CD14-positive monocyte (primary cell): ENCODE measurements around the gene C10orf105. TPM values are rescaled to one million over a fixed set of nuclear protein-coding genes. Genes with fewer than 3 reads are reported as not detected.

Experiments
- DNase-seq, 3 donors: peaks; one replicate each; pipeline ENCODE4 v3.0.0-alpha.2; 2011 to 2022
- H2AFZ ChIP-seq: 2 replicates; pipeline ENCODE4 v1.6.0; 2012; ENCODE audit warnings: mild to moderate bottlenecking, low read depth, low read length, inconsistent platforms; ENCODE audit not compliant: insufficient read depth, poor library complexity, severe bottlenecking
- H3K27ac ChIP-seq, 2 donors: 1 replicate in 1 of 2; 2 replicates in 1 of 2; pipeline ENCODE4 v1.5.1; 2012 to 2013; ENCODE audit warnings: low read length in 2 of 2, control low read depth in 1 of 2, inconsistent platforms in 1 of 2, low read depth in 1 of 2, mild to moderate bottlenecking in 1 of 2
- H3K27me3 ChIP-seq, 2 donors: one replicate each; pipeline versions ENCODE4 v1.6.0 to v1.6.1; 2011 to 2013; ENCODE audit warnings: low read length in 2 of 2; ENCODE audit not compliant: control insufficient read depth in 2 of 2, insufficient read depth in 2 of 2
- H3K36me3 ChIP-seq, 2 donors: replicated peaks in 1 of 2; 1 replicate in 1 of 2; 2 replicates in 1 of 2; pipeline versions ENCODE4 v1.5.1 to v1.6.1; 2012 to 2013; ENCODE audit warnings: low read length in 2 of 2, control low read depth in 1 of 2, inconsistent platforms in 1 of 2, mild to moderate bottlenecking in 1 of 2; ENCODE audit not compliant: insufficient read depth in 2 of 2, control insufficient read depth in 1 of 2
- H3K4me1 ChIP-seq, 2 donors: 1 replicate in 1 of 2; 2 replicates in 1 of 2; pipeline versions ENCODE4 v1.5.1 to v1.6.1; 2012 to 2013; ENCODE audit warnings: low read length in 2 of 2, control low read depth in 1 of 2, inconsistent platforms in 1 of 2, mild to moderate bottlenecking in 1 of 2, moderate library complexity in 1 of 2; ENCODE audit not compliant: insufficient read depth in 2 of 2, control insufficient read depth in 1 of 2
- H3K4me2 ChIP-seq: replicated peaks from 2 replicates; pipeline ENCODE3; 2012; ENCODE audit warnings: low read length, moderate library complexity, mild to moderate bottlenecking; ENCODE audit not compliant: poor library complexity, severe bottlenecking; ENCODE audit errors: extremely low read depth
- H3K4me3 ChIP-seq, 3 experiments: fragments of 200-600 bp in 1 of 3; sonication (generic) in 1 of 3; replicated peaks in 1 of 3; 1 replicate in 2 of 3; 2 replicates in 1 of 3; pipeline ENCODE4 v1.5.1; 2011 to 2013; ENCODE audit warnings: low read length in 3 of 3, mild to moderate bottlenecking in 3 of 3, control low read depth in 2 of 3, low read depth in 2 of 3, inconsistent platforms in 1 of 3, moderate library complexity in 1 of 3
- H3K79me2 ChIP-seq: 2 replicates; pipeline ENCODE4 v1.6.0; 2012; ENCODE audit warnings: mild to moderate bottlenecking, control low read depth, inconsistent platforms, low read length, moderate library complexity; ENCODE audit not compliant: insufficient read depth
- H3K9ac ChIP-seq: 2 replicates; pipeline ENCODE4 v1.6.0; 2017; ENCODE audit warnings: low read length, mild to moderate bottlenecking; ENCODE audit not compliant: insufficient read depth, poor library complexity, severe bottlenecking
- H3K9me3 ChIP-seq, 2 donors: replicated peaks in 1 of 2; 1 replicate in 1 of 2; 2 replicates in 1 of 2; pipeline versions ENCODE4 v1.5.1 to v1.6.1; 2012 to 2013; ENCODE audit warnings: low read length in 2 of 2, control low read depth in 1 of 2; ENCODE audit not compliant: control insufficient read depth in 1 of 2, insufficient read depth in 1 of 2
- H4K20me1 ChIP-seq: 2 replicates; pipeline ENCODE4 v1.6.0; 2012; ENCODE audit warnings: mild to moderate bottlenecking, low read length, control low read depth, moderate library complexity; ENCODE audit not compliant: insufficient read depth
- H3K27ac Mint-ChIP-seq, 7 donors: one replicate each; pipeline ENCODE4 v1.8.0; 2020; ENCODE audit warnings: mild to moderate bottlenecking in 7 of 7, mixed read lengths in 7 of 7, moderate library complexity in 6 of 7, inconsistent platforms in 2 of 7
- H3K27me3 Mint-ChIP-seq, 3 donors: one replicate each; pipeline ENCODE4 v1.8.0; 2021 to 2022; ENCODE audit warnings: low read depth in 3 of 3, mild to moderate bottlenecking in 3 of 3, mixed read lengths in 3 of 3, moderate library complexity in 3 of 3, inconsistent platforms in 1 of 3
- H3K36me3 Mint-ChIP-seq, 2 donors: one replicate each; pipeline ENCODE4 v1.8.0; 2020; ENCODE audit warnings: mixed read lengths in 2 of 2, inconsistent platforms in 1 of 2, mild to moderate bottlenecking in 1 of 2
- H3K4me1 Mint-ChIP-seq: one replicate; pipeline ENCODE4 v1.8.0; 2020; ENCODE audit warnings: mild to moderate bottlenecking, mixed read lengths
- H3K4me3 Mint-ChIP-seq, 2 donors: one replicate each; pipeline ENCODE4 v1.8.0; 2020; ENCODE audit warnings: mild to moderate bottlenecking in 2 of 2, mixed read lengths in 2 of 2, moderate library complexity in 1 of 2
- H3K9me3 Mint-ChIP-seq, 7 donors: one replicate each; pipeline ENCODE4 v1.8.0; 2020 to 2022; ENCODE audit warnings: mixed read lengths in 7 of 7, mild to moderate bottlenecking in 6 of 7, moderate library complexity in 6 of 7, inconsistent platforms in 2 of 7
- WGBS: methylation state at CpG from one replicate; pipeline ENCODE4 v1.1.5; 2013; ENCODE audit warnings: missing lambda C conversion rate; ENCODE audit not compliant: insufficient coverage; 5-methylcytosine and 5-hydroxymethylcytosine counted together
- intact Hi-C, 2 donors: fragments of 100-400 bp; cut with micrococcal nuclease; formaldehyde crosslinking; loops; one replicate each; pipeline versions ENCODE4 v1.15.0 to v1.15.1; 2023
- polyA plus RNA-seq, 3 donors: library from polyadenylated mRNA; depleted of rRNA in 1 of 3; unstranded in 2 of 3; stranded (reverse) in 1 of 3; fragments of 300-500 nt in 2 of 3; fragments of >200 nt in 1 of 3; fragmentation: Illumina TruSeq in 2 of 3; gene quantifications; 1 replicate in 2 of 3; 2 replicates in 1 of 3; pipeline ENCODE4 v1.2.3, GENCODE V29; 2012 to 2021
- TF ChIP-seq, protein P1 (sequence below): fragments of 200-600 bp; IDR thresholded peaks from one replicate; pipeline ENCODE4 v1.8.0; 2022; ENCODE audit warnings: antibody characterized with exemption, mild to moderate bottlenecking

C10orf105 gene
- polyA plus RNA-seq, 3 donors = 0.18 to 2.4 (median 0.48) TPM

DNA sequence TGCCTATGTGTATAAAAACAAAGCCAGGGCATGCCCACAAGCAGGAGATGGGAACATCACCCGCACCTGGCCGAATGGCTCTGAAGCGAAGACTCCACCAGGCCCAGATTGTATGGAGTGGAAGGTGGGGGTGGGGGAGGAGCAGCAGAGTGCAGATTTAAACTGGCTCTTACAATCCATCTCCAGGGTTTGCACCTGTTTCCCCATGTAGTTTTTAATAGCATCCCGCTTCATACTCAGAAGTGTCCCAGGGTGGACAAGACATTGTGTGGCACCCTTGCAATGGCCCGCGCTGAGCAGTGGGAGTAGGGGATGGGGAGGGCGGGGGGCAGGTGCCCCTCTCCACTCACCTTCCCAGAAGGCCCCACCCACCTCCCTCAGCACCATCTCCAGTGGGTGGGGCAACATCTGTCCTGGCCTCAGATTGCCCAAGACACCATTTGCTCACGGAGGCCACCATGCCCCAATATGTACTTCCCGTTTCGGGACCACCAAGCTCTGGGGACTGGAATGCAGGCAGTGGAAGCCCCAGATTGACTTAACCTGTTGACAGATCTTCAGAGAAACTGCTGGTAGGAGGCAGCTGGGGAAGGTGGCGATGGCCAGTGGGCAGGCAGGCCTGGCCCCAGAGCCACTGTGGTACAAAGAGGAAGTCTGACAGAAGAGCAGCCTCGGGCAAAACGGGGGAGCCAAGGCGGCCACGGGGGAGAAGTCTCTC lies 30.7 kb upstream of the C10orf105 start:
- peak overlapping the region; percentile 59 to 71 for H3K4me3 Mint-ChIP-seq
- peaks cover 0 to 2% (median 0%) of the 10 kb centered on the region in 7 donors for H3K9me3 Mint-ChIP-seq
- DNase-seq = peak; percentile 68 to 81 (median 78)
- TF ChIP-seq, protein P1, sequence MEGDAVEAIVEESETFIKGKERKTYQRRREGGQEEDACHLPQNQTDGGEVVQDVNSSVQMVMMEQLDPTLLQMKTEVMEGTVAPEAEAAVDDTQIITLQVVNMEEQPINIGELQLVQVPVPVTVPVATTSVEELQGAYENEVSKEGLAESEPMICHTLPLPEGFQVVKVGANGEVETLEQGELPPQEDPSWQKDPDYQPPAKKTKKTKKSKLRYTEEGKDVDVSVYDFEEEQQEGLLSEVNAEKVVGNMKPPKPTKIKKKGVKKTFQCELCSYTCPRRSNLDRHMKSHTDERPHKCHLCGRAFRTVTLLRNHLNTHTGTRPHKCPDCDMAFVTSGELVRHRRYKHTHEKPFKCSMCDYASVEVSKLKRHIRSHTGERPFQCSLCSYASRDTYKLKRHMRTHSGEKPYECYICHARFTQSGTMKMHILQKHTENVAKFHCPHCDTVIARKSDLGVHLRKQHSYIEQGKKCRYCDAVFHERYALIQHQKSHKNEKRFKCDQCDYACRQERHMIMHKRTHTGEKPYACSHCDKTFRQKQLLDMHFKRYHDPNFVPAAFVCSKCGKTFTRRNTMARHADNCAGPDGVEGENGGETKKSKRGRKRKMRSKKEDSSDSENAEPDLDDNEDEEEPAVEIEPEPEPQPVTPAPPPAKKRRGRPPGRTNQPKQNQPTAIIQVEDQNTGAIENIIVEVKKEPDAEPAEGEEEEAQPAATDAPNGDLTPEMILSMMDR = no peak
- Histone ChIP-seq H3K4me1 (peaks cover 100% of the 10 kb centered on the region in 2 donors), H3K4me3 (peak overlapping the region in 1 of 3 experiments; percentile 64), H3K4me2 (peak overlapping the region; percentile 58), H3K79me2 (peaks cover 47% of the 10 kb centered on the region), H3K27me3 (no peaks in the 10 kb centered on the region), H3K36me3 (peaks cover 57 to 58% of the 10 kb centered on the region in 2 donors), H3K9ac (no peak overlapping the region), H4K20me1 (peaks cover 69% of the 10 kb centered on the region), H3K9me3 (no peaks in the 10 kb centered on the region), H3K27ac (peak overlapping the region; percentile 82 to 83), H2AFZ (no peak overlapping the region)
- peaks cover 68 to 83% of the 10 kb centered on the region in 2 donors for H3K36me3 Mint-ChIP-seq
- 25% methylated on average over 11 of the region's 15 CpGs for WGBS
- intact Hi-C loops = loop anchor here in 1 of 2 donors (2.0 to 5.0 kb wide), 2 partner anchors 23 to 137 kb away; partner anchors contain the start of gene VSIR
- H3K27ac Mint-ChIP-seq = peak overlapping the region; percentile 91 to 96 (median 95)
- peaks cover 0 to 2% (median 0%) of the 10 kb centered on the region in 3 donors for H3K27me3 Mint-ChIP-seq
- H3K4me1 Mint-ChIP-seq = peaks cover 98% of the 10 kb centered on the region

DNA sequence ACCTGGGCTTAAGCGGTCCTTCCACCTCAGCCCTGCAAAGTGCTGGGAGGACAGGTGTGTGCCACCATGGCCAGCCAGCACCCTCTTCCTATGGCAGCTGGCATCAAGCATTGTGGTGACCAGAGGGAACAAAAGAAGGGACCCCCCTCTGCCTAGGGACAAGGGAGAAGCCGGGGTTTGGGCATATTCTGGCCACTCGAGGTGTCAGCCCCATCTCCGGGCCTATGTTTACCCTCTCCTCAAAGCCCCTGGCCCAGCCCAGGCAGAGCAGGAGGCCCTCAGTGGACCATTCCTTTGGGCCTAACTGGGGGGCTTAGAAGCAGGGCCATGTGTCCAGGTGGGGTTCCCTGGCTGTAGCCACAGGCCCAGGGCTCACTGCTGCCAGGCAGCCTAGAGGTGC lies 29.8 kb upstream of the C10orf105 start:
- Mint-ChIP-seq H3K9me3 (peaks cover 0 to 2% (median 0%) of the 10 kb centered on the region in 7 donors), H3K27me3 (peaks cover 0 to 2% (median 0%) of the 10 kb centered on the region in 3 donors), H3K4me3 (peak overlapping the region; percentile 37 to 76), H3K36me3 (peaks cover 65 to 78% of the 10 kb centered on the region in 2 donors), H3K4me1 (peaks cover 98% of the 10 kb centered on the region), H3K27ac (peak overlapping the region; percentile 91 to 96 (median 95))
- WGBS = 36% methylated on average over 3 of the region's 4 CpGs
- no peaks in the 10 kb centered on the region for H3K27me3 ChIP-seq
- peaks cover 60% of the 10 kb centered on the region for H4K20me1 ChIP-seq
- no peak overlapping the region for H3K9ac ChIP-seq
- H3K27ac ChIP-seq = peak overlapping the region; percentile 82 to 83
- H3K4me3 ChIP-seq = peak overlapping the region in 1 of 3 experiments; percentile 64
- no peak for DNase-seq
- H3K79me2 ChIP-seq = peaks cover 38% of the 10 kb centered on the region
- intact Hi-C loops = no loop called here
- H2AFZ ChIP-seq = no peak overlapping the region
- H3K4me2 ChIP-seq = peak overlapping the region; percentile 58
- no peaks in the 10 kb centered on the region for H3K9me3 ChIP-seq
- H3K36me3 ChIP-seq = peaks cover 48 to 49% of the 10 kb centered on the region in 2 donors
- TF ChIP-seq, protein P1 = no peak
- peaks cover 99 to 100% of the 10 kb centered on the region in 2 donors for H3K4me1 ChIP-seq
